Activated B cell treated with CpG ODN at 0.5 μM for 24 hours (primary cell): ENCODE results near the gene JUNB. TPM values are rescaled to one million over a fixed set of nuclear protein-coding genes. Genes with fewer than 3 reads are reported as not detected.

Experiments
- ATAC-seq: fragments of 200-7000 bp; cut with Tn5 transposase; one replicate; pipeline ENCODE4 v1.10.0; 2021; ENCODE audit warnings: low read depth, mild to moderate bottlenecking, moderate library complexity
- CTCF ChIA-PET: fragments of 350-600 bp; sonication (Branson Sonifier 250); formaldehyde crosslinking; loops from one replicate; lab custom pipeline; 2021; ENCODE audit warnings: antibody characterized with exemption; lab: Charles Lee
- POLR2A ChIA-PET: fragments of 350-600 bp; sonication (Branson Sonifier 250); formaldehyde crosslinking; loops from one replicate; lab custom pipeline; 2021; ENCODE audit warnings: antibody characterized with exemption; lab: Charles Lee
- DNase-seq: peaks from one replicate; pipeline ENCODE4 v3.0.0; 2022
- H3K27ac Mint-ChIP-seq: one replicate; pipeline ENCODE4 v1.8.0; 2020; ENCODE audit warnings: mixed read lengths
- H3K27me3 Mint-ChIP-seq: one replicate; pipeline ENCODE4 v1.8.0; 2021; ENCODE audit warnings: mixed read lengths
- H3K36me3 Mint-ChIP-seq: one replicate; pipeline ENCODE4 v1.8.0; 2021; ENCODE audit warnings: low read depth, mixed read lengths
- H3K4me1 Mint-ChIP-seq: one replicate; pipeline ENCODE4 v1.8.0; 2021; ENCODE audit warnings: mixed read lengths
- H3K4me3 Mint-ChIP-seq: one replicate; pipeline ENCODE4 v1.8.0; 2020; ENCODE audit warnings: mild to moderate bottlenecking, mixed read lengths
- H3K9me3 Mint-ChIP-seq: one replicate; pipeline ENCODE4 v1.8.0; 2020; ENCODE audit warnings: mixed read lengths
- intact Hi-C: fragments of 100-400 bp; cut with micrococcal nuclease; formaldehyde crosslinking; loops from one replicate; pipeline ENCODE4 v1.15.1; 2024
- total RNA-seq: library from RNA; stranded (reverse); gene quantifications from 2 replicates; pipeline ENCODE4 v1.2.3, GENCODE V29; 2022
- TF ChIP-seq, protein P1 (sequence below): fragments of 200-600 bp; IDR thresholded peaks from one replicate; pipeline ENCODE4 v1.8.0; 2022; ENCODE audit warnings: antibody characterized with exemption, mild to moderate bottlenecking

Gene JUNB
- total RNA-seq, 1 donor from 2014 or later: 132 TPM

DNA sequence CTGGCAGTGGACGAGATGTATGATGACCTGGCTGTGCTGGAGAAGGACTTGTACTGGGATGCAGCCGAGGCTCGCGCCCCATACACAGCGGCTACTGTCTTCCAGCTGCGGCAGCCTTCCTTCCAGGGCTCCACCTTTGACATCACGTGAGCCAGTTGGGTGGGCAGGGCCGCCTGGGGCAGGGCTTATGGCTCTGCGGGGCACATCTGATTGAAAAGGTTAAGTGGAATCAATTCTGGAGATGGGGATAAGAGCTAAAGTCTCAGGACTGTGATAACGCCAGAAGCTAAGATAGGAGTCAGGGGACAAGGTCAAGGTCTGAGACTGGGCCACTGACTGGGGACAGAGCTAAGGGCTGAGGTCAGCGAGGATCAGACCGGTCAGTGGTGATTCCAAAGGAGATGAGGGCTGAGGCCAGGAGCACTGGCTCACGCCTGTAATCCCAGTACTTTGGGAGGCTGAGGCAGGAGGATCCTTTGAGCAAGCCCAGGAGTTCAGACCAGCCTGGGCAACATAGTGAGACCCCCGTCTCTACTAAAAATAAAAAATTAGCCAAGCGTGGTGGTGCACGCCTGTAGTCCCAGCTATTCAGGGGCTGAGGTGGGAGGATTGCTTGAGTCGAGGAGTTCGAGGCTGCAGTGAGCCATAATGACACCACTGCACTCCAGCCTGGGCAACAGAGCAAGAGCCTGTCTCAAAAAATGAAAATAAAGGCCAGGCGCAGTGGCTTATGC lies 35.0 kb upstream of the JUNB start:
- no peak overlapping the region for H3K27ac Mint-ChIP-seq
- H3K4me1 Mint-ChIP-seq: peaks cover 10% of the 10 kb centered on the region
- intact Hi-C loops: no loop called here
- CTCF ChIA-PET: interaction anchor here (0.9 to 1.0 kb wide), 2 partner anchors 22 to 29 kb away, joined by 3 read pairs; partner anchors contain the start of gene TRIR
- H3K36me3 Mint-ChIP-seq: no peaks in the 10 kb centered on the region
- peaks cover 27% of the 10 kb centered on the region for H3K27me3 Mint-ChIP-seq
- POLR2A ChIA-PET: interaction anchor here (0.6 kb wide), 1 partner anchor 41 kb away, joined by 5 read pairs; no protein-coding TSS in a partner anchor
- TF ChIP-seq, protein P1, sequence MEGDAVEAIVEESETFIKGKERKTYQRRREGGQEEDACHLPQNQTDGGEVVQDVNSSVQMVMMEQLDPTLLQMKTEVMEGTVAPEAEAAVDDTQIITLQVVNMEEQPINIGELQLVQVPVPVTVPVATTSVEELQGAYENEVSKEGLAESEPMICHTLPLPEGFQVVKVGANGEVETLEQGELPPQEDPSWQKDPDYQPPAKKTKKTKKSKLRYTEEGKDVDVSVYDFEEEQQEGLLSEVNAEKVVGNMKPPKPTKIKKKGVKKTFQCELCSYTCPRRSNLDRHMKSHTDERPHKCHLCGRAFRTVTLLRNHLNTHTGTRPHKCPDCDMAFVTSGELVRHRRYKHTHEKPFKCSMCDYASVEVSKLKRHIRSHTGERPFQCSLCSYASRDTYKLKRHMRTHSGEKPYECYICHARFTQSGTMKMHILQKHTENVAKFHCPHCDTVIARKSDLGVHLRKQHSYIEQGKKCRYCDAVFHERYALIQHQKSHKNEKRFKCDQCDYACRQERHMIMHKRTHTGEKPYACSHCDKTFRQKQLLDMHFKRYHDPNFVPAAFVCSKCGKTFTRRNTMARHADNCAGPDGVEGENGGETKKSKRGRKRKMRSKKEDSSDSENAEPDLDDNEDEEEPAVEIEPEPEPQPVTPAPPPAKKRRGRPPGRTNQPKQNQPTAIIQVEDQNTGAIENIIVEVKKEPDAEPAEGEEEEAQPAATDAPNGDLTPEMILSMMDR: no peak
- H3K4me3 Mint-ChIP-seq: no peak overlapping the region
- DNase-seq (no peak), ATAC-seq (no peak)
- H3K9me3 Mint-ChIP-seq: no peaks in the 10 kb centered on the region

GRCh38 chr19:12757544-12758274 lies 33.6 kb upstream of the JUNB start:
- DNase-seq: peak; percentile 69
- H3K27ac Mint-ChIP-seq: no peak overlapping the region
- CTCF ChIA-PET: interaction anchor here (0.7 to 13.6 kb wide), 16 partner anchors 8 to 90 kb away, joined by 3 to 280 read pairs (median 4); partner anchors contain the start of genes JUNB and TRIR
- no peaks in the 10 kb centered on the region for H3K9me3 Mint-ChIP-seq
- peak; percentile 75 for ATAC-seq
- TF ChIP-seq, protein P1: peak; percentile 70
- intact Hi-C loops: loop anchor here (1.0 kb wide), 2 partner anchors 40 to 193 kb away; no protein-coding TSS in a partner anchor
- H3K4me3 Mint-ChIP-seq: no peak overlapping the region
- H3K27me3 Mint-ChIP-seq: peaks cover 22% of the 10 kb centered on the region
- H3K36me3 Mint-ChIP-seq: no peaks in the 10 kb centered on the region
- peaks cover 10% of the 10 kb centered on the region for H3K4me1 Mint-ChIP-seq
- POLR2A ChIA-PET: interaction anchor here (0.5 to 1.4 kb wide), 7 partner anchors 16 to 137 kb away, joined by 3 to 6 read pairs (median 4); partner anchors contain the start of gene TRIR

DNA sequence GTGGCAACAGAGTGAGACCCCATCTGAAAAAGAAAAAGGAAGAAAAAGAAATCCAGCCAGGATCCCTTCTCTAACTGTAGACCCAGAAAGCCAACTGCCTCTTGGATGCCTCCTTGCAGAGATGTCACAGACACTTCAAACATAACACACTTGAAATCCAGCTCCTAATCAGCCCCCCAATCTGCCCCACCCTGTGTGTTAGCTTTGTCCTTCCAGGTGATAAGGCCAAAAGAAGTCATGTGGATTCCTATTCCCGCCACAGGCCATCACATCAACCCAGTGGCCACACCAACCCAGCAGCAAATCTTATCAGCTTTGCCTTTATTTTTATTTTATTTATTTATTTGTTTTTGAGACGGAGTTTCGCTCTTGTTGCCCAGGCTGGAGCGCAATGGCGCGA lies 31.6 kb upstream of the JUNB start:
- POLR2A ChIA-PET: interaction anchor here (0.7 to 1.5 kb wide), 5 partner anchors 23 to 52 kb away, joined by 3 to 10 read pairs (median 4); partner anchors contain the start of gene GET3
- H3K4me3 Mint-ChIP-seq: no peak overlapping the region
- peaks cover 10% of the 10 kb centered on the region for H3K4me1 Mint-ChIP-seq
- no peaks in the 10 kb centered on the region for H3K36me3 Mint-ChIP-seq
- no peak for ATAC-seq
- intact Hi-C loops: loop anchor here (1.0 kb wide), 2 partner anchors 37 to 88 kb away; no protein-coding TSS in a partner anchor
- TF ChIP-seq, protein P1: no peak
- H3K27ac Mint-ChIP-seq: no peak overlapping the region
- CTCF ChIA-PET: interaction anchor here (0.8 to 13.6 kb wide), 10 partner anchors 17 to 334 kb away, joined by 3 to 280 read pairs (median 6); partner anchors contain the start of genes FBXW9, JUNB and RNASEH2A
- no peak for DNase-seq
- H3K9me3 Mint-ChIP-seq: no peaks in the 10 kb centered on the region
- H3K27me3 Mint-ChIP-seq: peaks cover 15% of the 10 kb centered on the region

GRCh38 chr19:12763100-12763499 lies 28.2 kb upstream of the JUNB start:
- Mint-ChIP-seq H3K27ac (no peak overlapping the region), H3K4me1 (peaks cover 9% of the 10 kb centered on the region), H3K9me3 (no peaks in the 10 kb centered on the region), H3K27me3 (peaks cover 2% of the 10 kb centered on the region), H3K36me3 (no peaks in the 10 kb centered on the region), H3K4me3 (no peak overlapping the region)
- intact Hi-C loops: no loop called here
- ATAC-seq (no peak), DNase-seq (no peak)
- ChIA-PET POLR2A (interaction anchor here (0.6 to 1.1 kb wide), 4 partner anchors 17 to 678 kb away, joined by 3 to 5 read pairs (median 4); partner anchors contain the start of gene TRIR), CTCF (interaction anchor here (1.2 to 13.6 kb wide), 4 partner anchors 12 to 84 kb away, joined by 4 to 280 read pairs (median 77); partner anchors contain the start of genes BEST2 and JUNB)
- TF ChIP-seq, protein P1: no peak
